ENCODE data around the gene REXO1. TPM values are rescaled to one million over a fixed set of nuclear protein-coding genes. Genes with fewer than 3 reads are reported as not detected.

The REXO1 gene
- polyA plus RNA-seq, 1 experiment, result 5.4 TPM

DNA sequence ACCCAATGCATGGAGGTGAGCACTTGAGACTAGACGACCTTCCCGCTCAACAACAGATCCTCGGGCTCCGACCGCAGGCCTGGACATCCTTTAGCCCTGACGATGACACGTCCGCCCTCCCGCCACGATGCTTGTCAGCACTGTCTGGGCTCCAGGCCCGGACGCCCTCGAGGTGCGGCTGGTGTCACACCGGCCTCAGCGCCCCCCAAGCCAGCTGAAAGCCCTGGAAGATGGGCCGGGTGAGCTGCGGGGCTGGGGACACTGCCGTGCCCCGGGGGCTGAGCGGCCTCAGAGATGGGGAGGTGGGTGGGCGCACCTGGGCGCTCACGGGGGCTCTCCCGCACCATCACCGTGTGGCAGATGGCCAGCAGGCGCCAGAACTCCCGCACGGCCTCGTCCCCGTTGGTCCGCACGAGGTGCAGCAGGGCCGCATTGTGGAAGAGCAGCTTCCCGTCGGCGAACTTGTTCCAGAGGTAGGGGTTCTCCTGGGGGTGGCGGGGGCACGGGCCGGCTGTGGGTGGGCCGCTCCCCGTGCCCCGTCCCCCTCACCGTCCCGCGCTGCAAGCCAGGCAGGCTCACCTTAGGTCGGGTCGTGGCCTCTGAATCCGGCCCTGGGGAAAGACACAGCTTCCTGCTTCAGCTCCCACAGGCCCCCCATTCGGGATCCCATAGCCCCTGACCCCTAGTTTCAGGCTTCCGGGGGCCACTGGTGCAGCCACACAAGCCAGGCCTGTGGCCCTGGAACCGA lies 51.7 kb downstream of the REXO1 start:
- CTCF ChIA-PET, result interaction anchor here (0.5 to 1.8 kb wide), 5 partner anchors 9 to 277 kb away, joined by 3 to 10 read pairs (median 3); no protein-coding TSS in a partner anchor
- no peak overlapping the region for H3K4me3 ChIP-seq (ENCODE audit: low read depth, low read length)
- H3K27ac ChIP-seq (ENCODE audit: low read depth, low read length), result no peak overlapping the region
- H3K9me3 ChIP-seq (ENCODE audit: control insufficient read depth, insufficient read depth, low read length), result no peaks in the 10 kb centered on the region; the same call in 1 of the 2 replicates
- POLR2A ChIA-PET, result no interaction called here
- no peaks in the 10 kb centered on the region for H3K27me3 ChIP-seq (ENCODE audit: control insufficient read depth, insufficient read depth, low read length)
- DNase-seq (ENCODE audit: low read depth, low spot score), result no peak
- TF ChIP-seq, protein P1, sequence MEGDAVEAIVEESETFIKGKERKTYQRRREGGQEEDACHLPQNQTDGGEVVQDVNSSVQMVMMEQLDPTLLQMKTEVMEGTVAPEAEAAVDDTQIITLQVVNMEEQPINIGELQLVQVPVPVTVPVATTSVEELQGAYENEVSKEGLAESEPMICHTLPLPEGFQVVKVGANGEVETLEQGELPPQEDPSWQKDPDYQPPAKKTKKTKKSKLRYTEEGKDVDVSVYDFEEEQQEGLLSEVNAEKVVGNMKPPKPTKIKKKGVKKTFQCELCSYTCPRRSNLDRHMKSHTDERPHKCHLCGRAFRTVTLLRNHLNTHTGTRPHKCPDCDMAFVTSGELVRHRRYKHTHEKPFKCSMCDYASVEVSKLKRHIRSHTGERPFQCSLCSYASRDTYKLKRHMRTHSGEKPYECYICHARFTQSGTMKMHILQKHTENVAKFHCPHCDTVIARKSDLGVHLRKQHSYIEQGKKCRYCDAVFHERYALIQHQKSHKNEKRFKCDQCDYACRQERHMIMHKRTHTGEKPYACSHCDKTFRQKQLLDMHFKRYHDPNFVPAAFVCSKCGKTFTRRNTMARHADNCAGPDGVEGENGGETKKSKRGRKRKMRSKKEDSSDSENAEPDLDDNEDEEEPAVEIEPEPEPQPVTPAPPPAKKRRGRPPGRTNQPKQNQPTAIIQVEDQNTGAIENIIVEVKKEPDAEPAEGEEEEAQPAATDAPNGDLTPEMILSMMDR (IDR thresholded peaks at IDR 0.05; ENCODE audit: low read depth, low read length), result no peak

DNA sequence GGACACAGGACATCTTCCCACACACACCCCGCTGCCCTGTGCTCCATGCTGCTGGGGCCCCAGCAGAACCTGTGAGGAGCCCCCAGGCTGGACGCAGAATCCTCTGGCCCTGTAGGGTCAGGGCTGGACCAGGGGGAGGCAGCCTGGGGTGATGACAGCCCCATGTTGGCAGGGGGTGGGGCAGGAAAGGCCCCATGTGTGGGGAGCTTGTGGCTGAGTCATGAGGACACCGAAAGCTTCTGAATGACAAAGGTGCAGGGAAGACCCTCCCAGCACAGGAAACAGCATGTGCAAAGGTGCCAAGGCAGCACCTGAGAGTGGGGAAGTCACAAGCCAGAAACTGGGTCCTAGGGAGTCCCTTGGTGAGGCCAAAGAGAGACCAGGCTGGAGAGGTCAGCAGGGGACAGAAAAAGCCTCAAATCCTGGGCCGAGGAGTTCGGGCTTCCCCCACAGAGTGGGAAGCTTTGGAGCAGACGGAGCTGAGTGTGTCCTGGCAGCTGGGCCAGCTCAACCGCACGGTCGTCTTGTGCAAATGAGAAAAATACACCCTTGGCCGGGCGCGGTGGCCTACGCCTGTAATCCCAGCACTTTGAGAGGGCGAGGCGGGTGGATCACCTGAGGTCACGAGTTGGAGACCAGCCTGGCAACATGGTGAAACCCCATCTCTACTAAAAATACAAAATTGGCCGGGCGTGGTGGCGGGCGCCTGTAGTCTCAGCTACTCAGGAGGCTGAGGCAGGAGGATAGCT lies 53.7 kb downstream of the REXO1 start:
- CTCF ChIA-PET, result interaction anchor here (1.0 to 1.8 kb wide), 5 partner anchors 9 to 123 kb away, joined by 3 to 14 read pairs (median 5); no protein-coding TSS in a partner anchor
- H3K9me3 ChIP-seq (ENCODE audit: control insufficient read depth, insufficient read depth, low read length), result peaks cover 7% of the 10 kb centered on the region
- TF ChIP-seq, protein P1 (IDR thresholded peaks at IDR 0.05; ENCODE audit: low read depth, low read length), result no peak
- DNase-seq (ENCODE audit: low read depth, low spot score), result no peak
- POLR2A ChIA-PET, result interaction anchor here (0.5 kb wide), 1 partner anchor 38 kb away, joined by 7 read pairs; no protein-coding TSS in a partner anchor
- H3K4me3 ChIP-seq (ENCODE audit: low read depth, low read length), result no peak overlapping the region
- H3K27me3 ChIP-seq (ENCODE audit: control insufficient read depth, insufficient read depth, low read length), result peaks cover 2% of the 10 kb centered on the region
- H3K27ac ChIP-seq (ENCODE audit: low read depth, low read length), result no peak overlapping the region

DNA sequence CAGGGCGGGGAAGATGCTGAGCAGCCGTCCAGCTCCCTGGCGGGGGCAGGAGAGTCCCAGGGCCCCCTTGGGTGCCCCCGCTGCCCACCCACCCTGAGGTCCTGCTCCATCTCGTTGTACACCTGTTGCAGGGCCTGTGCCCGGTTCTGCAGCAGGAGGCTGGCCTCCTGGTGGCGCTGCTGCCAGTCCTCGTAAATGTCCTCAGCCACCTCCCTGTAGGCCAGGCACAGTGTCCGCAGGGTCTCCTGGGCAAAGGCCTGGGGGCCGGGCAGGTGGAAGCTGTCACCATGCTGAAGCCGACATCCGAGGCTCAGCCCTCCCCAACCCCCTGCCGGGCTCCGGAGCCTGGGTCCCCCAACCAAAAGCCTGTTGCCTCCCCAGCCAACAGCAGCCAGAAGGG lies 56.4 kb downstream of the REXO1 start:
- TF ChIP-seq, protein P1 (IDR thresholded peaks at IDR 0.05; ENCODE audit: low read depth, low read length), result no peak
- ChIA-PET POLR2A (no interaction called here), CTCF (interaction anchor here (1.4 kb wide), 1 partner anchor 119 kb away, joined by 7 read pairs; no protein-coding TSS in a partner anchor)
- DNase-seq (ENCODE audit: low read depth, low spot score), result no peak
- Histone ChIP-seq H3K27ac (ENCODE audit: low read depth, low read length) (no peak overlapping the region), H3K27me3 (ENCODE audit: control insufficient read depth, insufficient read depth, low read length) (peaks cover 11% of the 10 kb centered on the region), H3K9me3 (ENCODE audit: control insufficient read depth, insufficient read depth, low read length) (peaks cover 7% of the 10 kb centered on the region), H3K4me3 (ENCODE audit: low read depth, low read length) (no peak overlapping the region)

DNA sequence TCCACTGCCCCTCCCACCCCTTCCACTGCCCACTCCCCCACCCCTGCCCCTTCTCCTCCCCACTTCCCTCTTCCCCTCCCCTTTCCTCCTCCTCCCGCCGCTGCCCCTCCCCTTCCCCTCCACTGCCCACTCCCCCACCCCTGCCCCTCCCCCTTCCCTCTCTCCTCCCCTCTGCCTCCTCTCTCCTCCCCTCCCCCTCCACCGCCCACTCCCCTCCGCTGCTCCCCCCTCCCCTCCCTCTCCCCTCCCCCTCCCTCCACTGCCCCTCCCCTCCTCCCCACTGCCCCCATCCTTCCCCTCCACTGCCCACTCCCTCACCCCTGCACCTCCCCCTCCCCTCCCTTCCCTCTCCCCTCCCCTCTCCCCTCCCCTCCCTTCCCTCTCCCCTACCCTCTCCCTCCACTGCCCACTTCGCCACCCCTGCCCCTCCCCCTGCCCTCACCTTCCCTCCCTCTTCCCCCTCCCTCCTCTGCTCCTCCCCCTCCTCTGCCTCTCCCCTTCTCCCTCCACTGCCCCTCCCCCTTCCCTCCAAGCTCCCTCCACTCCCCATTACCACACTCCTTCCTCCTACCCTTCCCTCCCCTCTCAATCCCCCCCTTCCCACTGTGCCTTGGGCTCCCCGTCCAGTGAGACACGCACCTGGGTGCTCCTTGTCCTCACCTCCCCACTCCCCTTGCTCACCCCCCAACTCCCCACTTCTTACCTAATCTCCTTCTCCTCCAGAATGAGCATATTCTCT lies 58.1 kb downstream of the REXO1 start:
- H3K27ac ChIP-seq (ENCODE audit: low read depth, low read length), result no peak overlapping the region
- TF ChIP-seq, protein P1 (IDR thresholded peaks at IDR 0.05; ENCODE audit: low read depth, low read length), result no peak
- no peak for DNase-seq (ENCODE audit: low read depth, low spot score)
- H3K4me3 ChIP-seq (ENCODE audit: low read depth, low read length), result no peak overlapping the region
- H3K27me3 ChIP-seq (ENCODE audit: control insufficient read depth, insufficient read depth, low read length), result peaks cover 15% of the 10 kb centered on the region
- CTCF ChIA-PET, result no interaction called here
- peaks cover 7% of the 10 kb centered on the region for H3K9me3 ChIP-seq (ENCODE audit: control insufficient read depth, insufficient read depth, low read length)
- POLR2A ChIA-PET, result no interaction called here
